ENCODE measurements around the gene SLC35B1. TPM values are rescaled to one million over a fixed set of nuclear protein-coding genes. Genes with fewer than 3 reads are reported as not detected.

SLC35B1 gene
- total RNA-seq, 1 donor from 2014 or later: 71.7 TPM

DNA sequence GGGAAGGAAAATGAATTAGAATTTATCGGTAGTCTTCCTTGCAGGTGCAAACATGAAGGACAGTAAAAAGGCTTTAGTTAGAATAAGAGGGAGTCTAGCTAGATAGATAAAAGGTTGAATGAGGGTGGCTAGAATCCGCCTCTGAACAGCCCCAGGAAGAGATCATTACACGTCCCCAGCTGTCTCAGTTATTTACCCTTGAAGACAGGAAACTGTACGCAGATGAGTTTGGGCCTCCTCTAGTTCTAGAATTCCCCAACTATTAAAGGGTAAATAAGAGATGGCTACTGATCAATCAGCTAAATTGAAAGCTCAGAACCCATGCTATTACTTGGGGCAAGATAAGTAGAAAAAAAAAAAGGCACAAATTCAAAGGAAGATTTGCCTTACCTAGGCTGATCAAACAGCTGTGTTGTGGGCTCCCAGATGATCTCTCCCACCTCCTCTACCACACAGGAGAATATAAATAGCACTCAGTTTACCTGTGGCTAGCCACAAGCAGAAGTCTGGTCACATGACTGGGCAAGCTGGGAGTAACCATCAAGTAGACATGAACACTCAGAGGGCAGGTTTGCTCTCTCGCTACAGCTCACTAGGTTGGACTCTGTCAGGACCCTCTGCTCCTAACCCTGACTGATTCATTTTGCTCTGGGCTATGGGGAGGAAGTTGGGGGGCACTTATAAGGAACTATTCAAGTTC, 39.2 kb upstream of the SLC35B1 start:
- Mint-ChIP-seq H3K4me3 (no peak overlapping the region), H3K36me3 (no peaks in the 10 kb centered on the region), H3K27ac (no peak overlapping the region), H3K27me3 (no peaks in the 10 kb centered on the region), H3K9me3 (no peaks in the 10 kb centered on the region), H3K4me1 (ENCODE audit: unreplicated experiment) (peaks cover 22% of the 10 kb centered on the region)
- TF ChIP-seq, protein P1, sequence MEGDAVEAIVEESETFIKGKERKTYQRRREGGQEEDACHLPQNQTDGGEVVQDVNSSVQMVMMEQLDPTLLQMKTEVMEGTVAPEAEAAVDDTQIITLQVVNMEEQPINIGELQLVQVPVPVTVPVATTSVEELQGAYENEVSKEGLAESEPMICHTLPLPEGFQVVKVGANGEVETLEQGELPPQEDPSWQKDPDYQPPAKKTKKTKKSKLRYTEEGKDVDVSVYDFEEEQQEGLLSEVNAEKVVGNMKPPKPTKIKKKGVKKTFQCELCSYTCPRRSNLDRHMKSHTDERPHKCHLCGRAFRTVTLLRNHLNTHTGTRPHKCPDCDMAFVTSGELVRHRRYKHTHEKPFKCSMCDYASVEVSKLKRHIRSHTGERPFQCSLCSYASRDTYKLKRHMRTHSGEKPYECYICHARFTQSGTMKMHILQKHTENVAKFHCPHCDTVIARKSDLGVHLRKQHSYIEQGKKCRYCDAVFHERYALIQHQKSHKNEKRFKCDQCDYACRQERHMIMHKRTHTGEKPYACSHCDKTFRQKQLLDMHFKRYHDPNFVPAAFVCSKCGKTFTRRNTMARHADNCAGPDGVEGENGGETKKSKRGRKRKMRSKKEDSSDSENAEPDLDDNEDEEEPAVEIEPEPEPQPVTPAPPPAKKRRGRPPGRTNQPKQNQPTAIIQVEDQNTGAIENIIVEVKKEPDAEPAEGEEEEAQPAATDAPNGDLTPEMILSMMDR (conservative IDR thresholded peaks at IDR 0.05): no peak
- no peak for DNase-seq (ENCODE audit: extremely low spot score, unreplicated experiment)

DNA sequence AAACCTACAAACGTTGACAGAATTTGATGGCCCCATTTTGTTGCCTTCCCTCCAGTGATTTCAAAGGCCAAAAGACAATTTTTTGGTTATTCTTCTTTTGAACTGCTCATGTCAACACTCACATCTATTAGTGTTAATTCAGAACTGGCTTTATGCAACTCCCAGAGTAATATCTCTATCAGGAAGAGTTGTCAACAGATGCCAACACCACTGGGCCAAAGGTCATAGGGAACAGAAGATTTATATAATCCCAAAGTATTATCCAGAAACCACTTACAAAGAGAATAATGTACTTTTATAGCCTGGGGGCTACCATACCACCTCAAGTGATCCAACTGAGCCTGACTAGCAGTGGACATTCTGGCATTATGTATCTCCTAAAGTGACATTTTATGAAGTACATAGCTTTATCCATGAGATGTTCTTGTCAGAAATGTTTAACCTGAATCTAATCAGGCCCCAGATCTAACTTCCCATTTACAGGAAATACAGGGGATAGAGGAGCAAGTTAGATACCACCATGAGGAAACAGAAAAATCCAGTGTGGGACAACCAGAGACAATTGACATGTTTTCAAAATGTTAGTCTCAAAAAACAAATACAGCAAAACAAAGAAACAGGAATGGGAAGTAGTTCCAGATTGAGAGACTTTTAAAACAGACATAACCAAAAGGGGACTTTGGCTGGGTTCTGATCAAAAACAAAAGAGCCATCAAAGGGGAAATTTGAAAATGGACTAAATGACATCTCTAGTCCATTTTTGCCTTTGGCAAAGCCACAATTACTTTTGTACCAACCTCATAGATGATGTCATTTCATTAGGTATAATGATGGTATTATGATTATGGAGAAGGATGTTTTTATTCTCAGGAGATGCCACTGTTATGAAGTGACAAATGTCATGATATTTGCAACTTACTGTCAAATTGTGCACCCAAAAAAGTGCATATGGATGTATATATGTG, 37.7 kb upstream of the SLC35B1 start:
- H3K27me3 Mint-ChIP-seq: no peaks in the 10 kb centered on the region
- H3K9me3 Mint-ChIP-seq: no peaks in the 10 kb centered on the region
- H3K4me1 Mint-ChIP-seq (ENCODE audit: unreplicated experiment): peaks cover 24% of the 10 kb centered on the region
- no peak overlapping the region for H3K27ac Mint-ChIP-seq
- TF ChIP-seq, protein P1 (conservative IDR thresholded peaks at IDR 0.05): no peak
- H3K36me3 Mint-ChIP-seq: no peaks in the 10 kb centered on the region
- DNase-seq (ENCODE audit: extremely low spot score, unreplicated experiment): no peak
- H3K4me3 Mint-ChIP-seq: no peak overlapping the region

DNA sequence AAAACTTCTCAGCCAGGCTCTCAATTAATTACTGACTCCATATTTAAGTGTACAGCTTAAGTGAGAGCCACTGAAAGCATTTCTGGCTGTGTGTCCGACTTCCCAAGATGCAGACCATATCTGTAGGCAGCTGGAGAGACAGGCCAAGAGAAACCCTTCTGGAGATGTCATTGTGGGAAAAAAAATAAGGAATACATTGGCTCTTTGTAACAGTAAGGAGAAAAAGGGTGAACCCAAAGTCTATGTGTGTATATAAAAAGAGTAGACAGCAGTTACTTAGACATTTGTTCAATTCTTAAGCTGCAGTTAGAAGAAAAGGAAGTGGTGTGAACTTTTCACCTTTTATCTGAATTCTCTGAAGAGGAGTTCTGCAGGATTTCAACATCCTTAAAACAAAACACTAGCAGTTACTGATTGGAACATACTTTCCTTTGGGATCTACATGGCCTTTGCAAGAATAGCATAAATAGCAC, 34.4 kb upstream of the SLC35B1 start:
- DNase-seq (ENCODE audit: extremely low spot score, unreplicated experiment): no peak
- TF ChIP-seq, protein P1 (conservative IDR thresholded peaks at IDR 0.05): no peak
- H3K36me3 Mint-ChIP-seq: peaks cover 4% of the 10 kb centered on the region
- H3K4me3 Mint-ChIP-seq: no peak overlapping the region
- no peak overlapping the region for H3K27ac Mint-ChIP-seq
- H3K4me1 Mint-ChIP-seq (ENCODE audit: unreplicated experiment): peaks cover 19% of the 10 kb centered on the region
- no peaks in the 10 kb centered on the region for H3K27me3 Mint-ChIP-seq
- H3K9me3 Mint-ChIP-seq: no peaks in the 10 kb centered on the region

DNA sequence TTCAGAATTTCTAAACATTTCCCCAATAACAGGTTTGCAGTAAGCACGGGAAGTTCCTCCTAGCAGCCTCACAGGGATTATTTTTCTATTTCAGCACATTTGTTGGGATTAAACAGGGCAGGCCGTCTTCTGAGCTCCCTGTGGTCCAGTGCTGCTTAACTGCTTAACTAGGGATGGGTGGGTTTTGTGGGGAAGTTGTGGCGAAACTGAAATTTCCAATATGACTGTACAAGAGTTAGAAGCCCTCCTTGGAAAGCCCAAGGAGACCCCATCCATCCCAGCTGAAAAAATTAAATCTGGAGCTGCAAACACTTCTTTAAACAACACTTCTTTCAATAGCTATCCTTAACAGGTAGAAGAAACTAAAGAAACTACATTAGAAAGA, 33.9 kb upstream of the SLC35B1 start:
- TF ChIP-seq, protein P1 (conservative IDR thresholded peaks at IDR 0.05): no peak
- H3K4me3 Mint-ChIP-seq: no peak overlapping the region
- no peak overlapping the region for H3K27ac Mint-ChIP-seq

DNA sequence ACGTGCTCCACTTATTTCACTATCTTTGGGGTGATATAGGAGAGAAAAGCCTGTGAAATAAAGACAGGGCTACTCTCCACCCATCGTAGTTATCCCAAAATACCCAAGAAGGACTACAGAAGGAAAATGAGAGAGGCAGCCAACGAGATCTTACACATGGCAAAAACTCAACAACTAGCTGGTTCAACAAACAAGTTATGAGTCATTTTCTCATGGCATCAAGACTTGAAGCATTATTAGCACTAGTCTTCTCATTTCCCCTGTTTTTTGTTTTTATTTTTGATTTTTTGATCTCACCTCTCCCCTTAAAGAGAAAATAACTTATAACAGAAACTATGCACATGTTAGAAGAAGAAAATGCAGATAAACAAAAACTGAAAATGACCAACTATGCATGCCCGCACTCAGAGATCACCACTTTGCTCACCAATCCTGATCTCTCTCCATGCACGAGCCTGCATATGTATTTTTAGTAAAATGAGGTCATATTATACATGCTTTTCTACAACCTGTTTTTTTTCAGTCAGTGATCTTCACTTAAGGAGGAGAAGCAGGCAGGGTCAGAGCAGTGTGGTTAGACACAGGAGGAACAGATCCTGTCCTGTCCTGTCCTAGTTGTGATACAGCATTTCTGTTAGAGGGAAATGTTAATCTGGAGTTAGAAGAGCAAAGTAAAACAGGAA, 33.4 kb upstream of the SLC35B1 start:
- H3K36me3 Mint-ChIP-seq: peaks cover 4% of the 10 kb centered on the region
- H3K4me3 Mint-ChIP-seq: no peak overlapping the region
- no peak for DNase-seq (ENCODE audit: extremely low spot score, unreplicated experiment)
- H3K27ac Mint-ChIP-seq: no peak overlapping the region
- no peaks in the 10 kb centered on the region for H3K27me3 Mint-ChIP-seq
- peaks cover 13% of the 10 kb centered on the region for H3K4me1 Mint-ChIP-seq (ENCODE audit: unreplicated experiment)
- TF ChIP-seq, protein P1 (conservative IDR thresholded peaks at IDR 0.05): no peak
- H3K9me3 Mint-ChIP-seq: no peaks in the 10 kb centered on the region

More for the DNA sequence above, 33.9 kb upstream of the SLC35B1 start:
- DNase-seq (ENCODE audit: extremely low spot score, unreplicated experiment): no peak
- Mint-ChIP-seq H3K27me3 (no peaks in the 10 kb centered on the region), H3K36me3 (peaks cover 4% of the 10 kb centered on the region), H3K4me1 (ENCODE audit: unreplicated experiment) (peaks cover 17% of the 10 kb centered on the region), H3K9me3 (no peaks in the 10 kb centered on the region)
